PFSK-1 (cell line): ENCODE results near the gene HOXB6.

Source experiments
- FOXP2 ChIP-seq: optimal IDR thresholded peaks from 2 replicates; pipeline ENCODE3; 2011; ENCODE audit warnings: borderline replicate concordance, control low read depth, inconsistent platforms; ENCODE audit not compliant: insufficient read depth; ENCODE audit errors: extremely low read length, extremely low read depth
- POLR2AphosphoS5 ChIP-seq: IDR thresholded peaks from 2 replicates; pipeline ENCODE4 v1.6.1; 2012; ENCODE audit warnings: low read depth, mild to moderate bottlenecking, control low read depth, low read length, moderate library complexity
- SIN3A ChIP-seq: IDR thresholded peaks from 2 replicates; pipeline ENCODE4 v1.6.1; 2012; ENCODE audit warnings: mild to moderate bottlenecking, low read length, moderate library complexity, borderline replicate concordance; ENCODE audit not compliant: insufficient read depth
- TAF1 ChIP-seq: IDR thresholded peaks from 2 replicates; pipeline ENCODE4 v1.6.1; 2012; ENCODE audit warnings: low read length, control low read depth, borderline replicate concordance; ENCODE audit not compliant: insufficient read depth
- TF ChIP-seq, protein P1 (sequence below), 2 experiments: IDR thresholded peaks; 2 replicates each; pipeline versions ENCODE4 v1.6.1 to v1.8.0; 2011 to 2012; ENCODE audit warnings: low read depth in 2 of 2, low read length in 2 of 2, control low read depth in 1 of 2, inconsistent platforms in 1 of 2, mild to moderate bottlenecking in 1 of 2, moderate library complexity in 1 of 2; ENCODE audit not compliant: insufficient read depth in 1 of 2

Gene HOXB6

DNA sequence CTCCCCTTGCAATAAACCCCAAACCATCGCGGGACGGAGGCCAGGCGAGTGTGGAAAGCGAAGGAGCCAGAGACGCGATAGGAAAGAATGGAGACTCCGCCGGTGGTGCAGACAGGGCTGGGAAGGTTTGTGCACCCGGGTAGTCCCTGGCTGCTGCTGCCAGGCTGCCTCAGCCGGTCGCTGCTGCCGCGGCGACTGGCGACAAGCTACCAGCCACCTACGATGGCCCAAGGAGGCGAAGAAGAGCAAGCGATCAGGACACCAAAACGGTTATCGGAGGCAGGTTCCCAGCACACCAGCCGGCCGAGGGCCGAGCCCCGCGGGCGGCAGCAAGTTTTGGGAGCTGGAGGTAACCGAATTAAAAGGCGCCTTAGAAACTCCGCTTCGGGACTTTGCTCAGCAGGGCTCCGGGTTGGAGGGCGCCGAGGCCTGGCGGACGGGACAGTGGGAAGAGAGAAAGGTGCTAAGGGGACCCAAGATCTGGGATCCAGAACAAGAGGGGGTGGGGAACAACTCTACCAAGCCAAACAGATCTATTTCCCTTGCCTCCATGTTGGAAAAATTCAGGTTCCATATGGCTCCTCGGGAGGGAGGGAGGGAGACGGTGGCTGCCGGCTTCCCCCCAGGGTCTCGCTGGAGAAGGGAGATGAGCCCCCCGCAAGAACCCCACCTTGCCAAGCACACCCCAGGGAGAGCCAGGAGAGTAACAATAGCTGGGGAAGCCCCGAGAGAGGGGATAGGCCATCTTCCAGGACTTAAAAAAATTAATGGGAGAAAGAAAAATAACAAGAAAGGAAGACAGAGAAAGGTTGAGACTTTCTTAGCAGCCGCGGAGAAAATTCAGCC is 50.2 kb downstream of the HOXB6 start:
- TF ChIP-seq, protein P1, sequence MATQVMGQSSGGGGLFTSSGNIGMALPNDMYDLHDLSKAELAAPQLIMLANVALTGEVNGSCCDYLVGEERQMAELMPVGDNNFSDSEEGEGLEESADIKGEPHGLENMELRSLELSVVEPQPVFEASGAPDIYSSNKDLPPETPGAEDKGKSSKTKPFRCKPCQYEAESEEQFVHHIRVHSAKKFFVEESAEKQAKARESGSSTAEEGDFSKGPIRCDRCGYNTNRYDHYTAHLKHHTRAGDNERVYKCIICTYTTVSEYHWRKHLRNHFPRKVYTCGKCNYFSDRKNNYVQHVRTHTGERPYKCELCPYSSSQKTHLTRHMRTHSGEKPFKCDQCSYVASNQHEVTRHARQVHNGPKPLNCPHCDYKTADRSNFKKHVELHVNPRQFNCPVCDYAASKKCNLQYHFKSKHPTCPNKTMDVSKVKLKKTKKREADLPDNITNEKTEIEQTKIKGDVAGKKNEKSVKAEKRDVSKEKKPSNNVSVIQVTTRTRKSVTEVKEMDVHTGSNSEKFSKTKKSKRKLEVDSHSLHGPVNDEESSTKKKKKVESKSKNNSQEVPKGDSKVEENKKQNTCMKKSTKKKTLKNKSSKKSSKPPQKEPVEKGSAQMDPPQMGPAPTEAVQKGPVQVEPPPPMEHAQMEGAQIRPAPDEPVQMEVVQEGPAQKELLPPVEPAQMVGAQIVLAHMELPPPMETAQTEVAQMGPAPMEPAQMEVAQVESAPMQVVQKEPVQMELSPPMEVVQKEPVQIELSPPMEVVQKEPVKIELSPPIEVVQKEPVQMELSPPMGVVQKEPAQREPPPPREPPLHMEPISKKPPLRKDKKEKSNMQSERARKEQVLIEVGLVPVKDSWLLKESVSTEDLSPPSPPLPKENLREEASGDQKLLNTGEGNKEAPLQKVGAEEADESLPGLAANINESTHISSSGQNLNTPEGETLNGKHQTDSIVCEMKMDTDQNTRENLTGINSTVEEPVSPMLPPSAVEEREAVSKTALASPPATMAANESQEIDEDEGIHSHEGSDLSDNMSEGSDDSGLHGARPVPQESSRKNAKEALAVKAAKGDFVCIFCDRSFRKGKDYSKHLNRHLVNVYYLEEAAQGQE (IDR thresholded peaks at IDR 0.05; ENCODE audit: insufficient read depth in 1 of 2, low read depth in 2 of 2, low read length in 2 of 2), result no peak
- TF ChIP-seq FOXP2 (no peak), POLR2AphosphoS5 (no peak), TAF1 (no peak), SIN3A (no peak)

DNA sequence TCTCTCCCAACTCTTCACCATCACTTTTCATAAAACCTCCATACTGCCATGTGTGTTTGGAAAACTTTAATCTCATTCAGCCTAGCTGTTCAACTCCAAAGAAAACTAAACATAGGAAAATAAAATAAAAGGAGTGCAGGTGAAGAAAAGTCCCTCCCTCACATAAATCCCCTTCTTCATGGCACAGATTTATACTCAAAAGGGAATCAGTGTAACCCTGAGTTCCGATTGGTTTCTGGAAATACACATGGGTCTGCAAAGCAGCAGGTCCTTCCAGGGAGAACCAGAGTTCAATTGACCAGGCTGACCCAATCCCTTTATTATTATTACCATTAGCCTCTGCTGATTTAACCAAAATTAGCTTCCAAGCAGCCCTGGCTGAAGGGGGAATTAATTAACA is 51.0 kb downstream of the HOXB6 start:
- no peak for TF ChIP-seq FOXP2
- TF ChIP-seq POLR2AphosphoS5, result no peak
- no peak for TF ChIP-seq TAF1
- TF ChIP-seq, protein P1 (IDR thresholded peaks at IDR 0.05; ENCODE audit: insufficient read depth in 1 of 2, low read depth in 2 of 2, low read length in 2 of 2), result no peak
- TF ChIP-seq SIN3A, result no peak

DNA sequence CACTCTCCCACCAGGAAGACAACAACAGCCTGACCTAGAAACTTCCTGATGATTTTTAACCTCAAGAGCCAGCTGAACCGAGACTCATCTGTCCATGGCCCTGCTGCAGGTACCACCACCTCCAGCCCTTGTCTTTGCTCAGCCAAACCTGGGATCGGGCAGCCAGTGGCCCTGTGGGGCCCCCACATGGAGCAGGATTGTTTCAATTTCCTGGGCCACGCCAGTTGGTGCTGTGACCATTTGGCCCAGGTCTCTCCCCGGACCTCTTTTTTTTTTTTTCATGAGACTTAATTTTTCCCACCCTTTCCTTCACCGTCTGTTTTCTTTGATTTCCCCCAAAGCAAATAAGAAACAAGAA is 51.6 kb downstream of the HOXB6 start:
- TF ChIP-seq FOXP2, result no peak
- TF ChIP-seq POLR2AphosphoS5, result no peak
- TF ChIP-seq TAF1, result no peak
- TF ChIP-seq, protein P1 (IDR thresholded peaks at IDR 0.05; ENCODE audit: insufficient read depth in 1 of 2, low read depth in 2 of 2, low read length in 2 of 2), result no peak
- TF ChIP-seq SIN3A, result no peak

DNA sequence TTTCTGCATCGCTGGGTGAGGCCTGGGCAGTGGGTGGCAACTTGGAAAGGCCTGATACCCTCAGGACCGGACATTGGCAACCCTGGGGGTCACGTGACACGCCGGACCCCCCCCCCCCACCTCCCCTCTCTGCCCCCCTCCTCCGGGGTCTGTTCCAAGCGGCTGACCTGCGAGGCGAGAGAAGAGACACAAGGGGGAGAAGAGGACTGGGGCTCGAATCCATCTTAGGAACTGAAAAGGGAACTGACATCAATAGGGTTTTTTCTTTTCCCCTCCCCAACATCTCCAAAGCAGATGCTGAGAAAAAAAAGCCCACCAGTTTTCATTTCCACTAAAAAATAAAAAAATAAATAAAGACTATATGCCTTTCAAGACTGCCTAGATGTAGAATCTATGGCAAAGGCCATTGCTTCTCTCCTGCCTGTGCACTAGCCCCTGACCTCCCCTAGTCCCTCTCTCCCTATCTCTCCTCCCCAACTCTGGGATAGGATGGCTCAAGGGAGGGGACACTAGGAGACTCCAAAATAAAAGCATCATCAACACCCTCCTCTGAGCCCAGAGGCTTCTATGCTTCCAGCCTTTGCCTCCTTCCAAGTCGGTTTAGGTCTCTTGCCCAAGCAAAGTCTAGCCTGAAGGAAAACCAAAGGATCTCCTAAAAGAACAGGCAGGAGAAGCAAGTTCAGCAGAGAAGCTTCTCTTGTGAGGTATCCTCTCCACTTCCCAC is 52.2 kb downstream of the HOXB6 start:
- TF ChIP-seq POLR2AphosphoS5 (no peak), SIN3A (no peak), TAF1 (no peak), FOXP2 (no peak)
- TF ChIP-seq, protein P1 (IDR thresholded peaks at IDR 0.05; ENCODE audit: insufficient read depth in 1 of 2, low read depth in 2 of 2, low read length in 2 of 2), result no peak
